HEK293T (cell line): Measurements from ENCODE around the gene GJD3.
"Not testable (repeated sequence)": the region's sequence is repeated elsewhere in the genome, so short reads cannot be mapped to it uniquely, and the experiment has no call there.

Source experiments
- CTCF ChIA-PET: fragments of 350-600 bp; formaldehyde crosslinking; extraction: SDS; loops from one replicate; lab custom pipeline; 2021; ENCODE audit warnings: antibody characterized with exemption, inconsistent platforms; lab: Yijun Ruan, JAX
- POLR2A ChIA-PET: fragments of 350-600 bp; formaldehyde crosslinking; extraction: SDS; loops from one replicate; lab custom pipeline; 2020; ENCODE audit warnings: antibody characterized with exemption, inconsistent platforms; lab: Yijun Ruan, JAX
- DNase-seq: peaks from one replicate; pipeline ENCODE4 v3.0.0; 2012; ENCODE audit warnings: mixed read lengths; ENCODE audit errors: extremely low spot score
- ARNT ChIP-seq: fragments of 450-650 bp; IDR thresholded peaks from 2 replicates; pipeline ENCODE4 v1.6.1; 2017; ENCODE audit warnings: mild to moderate bottlenecking
- BHLHE40 ChIP-seq: fragments of 450-650 bp; IDR thresholded peaks from 2 replicates; pipeline ENCODE4 v1.6.1; 2016; ENCODE audit warnings: mild to moderate bottlenecking, moderate library complexity, borderline replicate concordance
- CTBP1 ChIP-seq: fragments of 450-650 bp; IDR thresholded peaks from 2 replicates; pipeline ENCODE4 v1.6.1; 2016; ENCODE audit warnings: borderline replicate concordance
- ELF4 ChIP-seq: fragments of 450-650 bp; IDR thresholded peaks from 2 replicates; pipeline ENCODE4 v1.6.1; 2017; ENCODE audit warnings: antibody characterized with exemption
- FOXA1 ChIP-seq: fragments of 450-650 bp; IDR thresholded peaks from 2 replicates; pipeline ENCODE4 v1.6.1; 2016; ENCODE audit warnings: mild to moderate bottlenecking
- FOXK2 ChIP-seq: fragments of 450-650 bp; IDR thresholded peaks from 2 replicates; pipeline ENCODE4 v1.6.1; 2016; ENCODE audit warnings: mild to moderate bottlenecking
- FOXM1 ChIP-seq: fragments of 450-650 bp; IDR thresholded peaks from 2 replicates; pipeline ENCODE4 v1.6.1; 2017; ENCODE audit warnings: mild to moderate bottlenecking, borderline replicate concordance
- HDGF ChIP-seq: fragments of 450-650 bp; IDR thresholded peaks from 2 replicates; pipeline ENCODE4 v1.6.1; 2017; ENCODE audit warnings: antibody characterized with exemption, borderline replicate concordance
- L3MBTL2 ChIP-seq: fragments of 450-650 bp; conservative IDR thresholded peaks from 2 replicates; pipeline ENCODE4 v1.6.1; 2016; ENCODE audit warnings: mild to moderate bottlenecking
- LEF1 ChIP-seq: fragments of 450-650 bp; IDR thresholded peaks from 2 replicates; pipeline ENCODE4 v1.6.1; 2017; ENCODE audit warnings: mild to moderate bottlenecking, borderline replicate concordance
- NFRKB ChIP-seq: fragments of 450-650 bp; IDR thresholded peaks from 2 replicates; pipeline ENCODE4 v1.6.1; 2016; ENCODE audit warnings: mild to moderate bottlenecking, moderate library complexity
- SP1 ChIP-seq: fragments of 450-650 bp; IDR thresholded peaks from 2 replicates; pipeline ENCODE4 v1.6.1; 2017
- SUZ12 ChIP-seq: fragments of 450-650 bp; IDR thresholded peaks from 2 replicates; pipeline ENCODE4 v1.6.1; 2016; ENCODE audit warnings: mild to moderate bottlenecking
- TARDBP ChIP-seq: fragments of 450-650 bp; IDR thresholded peaks from 2 replicates; pipeline ENCODE4 v1.6.1; 2016
- ZNF384 ChIP-seq: fragments of 450-650 bp; IDR thresholded peaks from 2 replicates; pipeline ENCODE4 v1.6.1; 2016
- TF ChIP-seq, protein P1 (sequence below): fragments of 450-650 bp; IDR thresholded peaks from 2 replicates; pipeline ENCODE4 v1.6.1; 2016

GJD3 gene

DNA sequence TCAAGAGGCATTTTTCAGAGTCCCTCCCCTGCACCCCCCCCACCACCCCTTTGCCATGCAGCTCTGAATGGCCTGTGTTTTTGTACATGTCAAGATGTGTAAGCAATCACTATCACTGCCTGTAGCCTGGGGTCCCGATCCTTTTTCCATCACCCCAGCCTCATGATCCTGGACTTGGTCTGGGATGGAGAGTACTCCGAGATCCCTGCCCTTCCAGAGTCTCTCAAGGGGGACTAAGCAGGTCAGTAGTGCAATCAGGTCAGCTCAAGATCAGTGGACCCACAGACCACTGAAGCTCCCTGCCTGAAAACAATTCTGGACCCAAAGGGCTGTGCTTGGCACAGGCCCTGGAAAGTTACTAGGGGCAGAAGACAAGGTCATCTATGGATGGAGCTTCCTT is 7.5 kb upstream of the GJD3 start:
- ChIA-PET CTCF (no interaction called here), POLR2A (interaction anchor here (1.4 kb wide), 1 partner anchor 10 kb away, joined by 3 read pairs; no protein-coding TSS in a partner anchor)
- no peak for TF ChIP-seq FOXA1
- TF ChIP-seq ARNT = no peak
- TF ChIP-seq ZNF384 = no peak
- TF ChIP-seq SUZ12 = no peak
- no peak for TF ChIP-seq FOXM1
- TF ChIP-seq LEF1 = no peak
- no peak for TF ChIP-seq TARDBP
- TF ChIP-seq SP1 = no peak
- no peak for TF ChIP-seq NFRKB
- TF ChIP-seq ELF4 = no peak
- no peak for TF ChIP-seq CTBP1
- no peak for DNase-seq

DNA sequence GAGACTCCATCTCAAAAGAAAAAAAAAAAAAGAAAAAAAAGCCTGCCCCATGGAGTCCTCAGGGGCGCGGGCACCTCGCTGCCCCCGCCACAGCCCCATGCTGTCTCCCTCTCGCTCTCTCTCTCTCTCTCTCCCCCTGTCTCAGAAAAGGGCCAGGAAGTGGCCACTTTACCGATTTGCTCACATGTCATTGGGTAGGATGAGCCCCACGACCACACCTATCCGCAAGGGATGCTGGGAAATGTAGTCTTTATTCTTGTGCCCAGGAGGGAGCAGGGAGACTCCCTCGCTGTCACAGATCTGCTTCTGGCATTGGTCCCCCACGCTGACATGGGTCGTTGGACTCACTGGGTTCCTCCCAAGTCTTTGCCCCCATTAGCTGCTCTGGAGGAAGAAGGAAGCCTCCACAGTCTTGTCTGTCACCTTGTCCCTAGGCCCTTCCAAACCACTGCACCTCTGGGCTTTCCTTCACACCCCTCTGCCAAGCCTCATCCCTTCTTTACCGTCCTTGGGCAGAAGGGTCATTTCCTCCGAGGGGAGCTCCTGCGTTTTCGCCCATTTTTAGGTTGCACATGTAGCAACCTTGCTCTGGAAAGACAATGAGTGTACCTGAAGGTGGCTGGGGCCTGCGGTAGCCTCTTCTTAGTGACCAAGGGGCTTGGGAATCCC is 6.9 kb upstream of the GJD3 start:
- no peak for DNase-seq
- TF ChIP-seq FOXM1 (no peak), ELF4 (no peak; the same call in 1 of the 2 replicates), TARDBP (no peak), FOXK2 (no peak), ARNT (no peak), LEF1 (no peak), HDGF (no peak), L3MBTL2 (no peak), FOXA1 (no peak)
- CTCF ChIA-PET = interaction anchor here (0.6 kb wide), 1 partner anchor 104 kb away, joined by 6 read pairs; no protein-coding TSS in a partner anchor
- POLR2A ChIA-PET = interaction anchor here (0.6 to 1.4 kb wide), 2 partner anchors 10 to 172 kb away, joined by 3 read pairs; no protein-coding TSS in a partner anchor

DNA sequence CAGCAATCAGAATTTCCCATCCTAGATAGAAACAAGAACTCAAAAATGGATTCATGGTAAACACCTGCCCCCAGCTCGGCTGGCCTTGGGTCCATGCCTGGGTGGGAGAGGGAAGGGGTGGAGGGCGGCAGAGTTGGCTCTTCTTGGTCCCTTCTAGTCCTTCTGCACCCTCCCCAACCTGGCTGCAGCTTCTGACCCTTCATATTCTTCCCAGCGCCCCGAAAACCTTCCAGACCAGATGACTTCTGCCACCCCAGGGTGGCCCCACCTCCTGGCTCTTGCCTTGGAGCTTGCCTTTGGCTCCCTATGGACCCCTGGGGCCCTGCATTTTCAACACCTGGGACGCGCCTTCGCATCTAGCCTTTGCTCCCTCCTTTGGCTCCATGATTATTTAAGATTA is 5.4 kb upstream of the GJD3 start:
- CTCF ChIA-PET = no interaction called here
- POLR2A ChIA-PET = interaction anchor here (1.3 kb wide), 1 partner anchor 106 kb away, joined by 4 read pairs; no protein-coding TSS in a partner anchor
- TF ChIP-seq NFRKB (no peak), LEF1 (no peak), BHLHE40 (no peak), FOXM1 (no peak), FOXA1 (no peak), ZNF384 (no peak), L3MBTL2 (no peak)
- no peak for DNase-seq

DNA sequence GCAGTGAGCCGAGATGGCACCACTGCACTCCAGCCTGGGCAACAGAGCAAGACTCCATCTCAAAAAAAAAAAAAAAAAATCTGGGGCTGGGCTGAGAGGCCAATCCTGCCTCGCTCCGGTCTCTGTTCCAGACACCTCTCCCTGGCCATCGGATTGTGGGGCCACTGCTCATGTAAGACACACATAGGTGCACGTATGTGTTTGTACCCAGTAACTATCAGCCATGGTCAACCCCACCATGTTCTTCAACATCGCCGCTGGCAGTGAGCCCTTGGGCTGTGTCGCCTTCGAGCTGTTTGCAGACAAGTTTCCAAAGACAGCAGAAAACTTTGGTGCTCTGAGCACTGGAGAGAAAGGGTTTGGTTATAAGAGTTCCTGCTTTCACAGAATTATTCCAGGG is 3.2 kb upstream of the GJD3 start:
- CTCF ChIA-PET, POLR2A ChIA-PET, DNase-seq: not testable (repeated sequence)

DNA sequence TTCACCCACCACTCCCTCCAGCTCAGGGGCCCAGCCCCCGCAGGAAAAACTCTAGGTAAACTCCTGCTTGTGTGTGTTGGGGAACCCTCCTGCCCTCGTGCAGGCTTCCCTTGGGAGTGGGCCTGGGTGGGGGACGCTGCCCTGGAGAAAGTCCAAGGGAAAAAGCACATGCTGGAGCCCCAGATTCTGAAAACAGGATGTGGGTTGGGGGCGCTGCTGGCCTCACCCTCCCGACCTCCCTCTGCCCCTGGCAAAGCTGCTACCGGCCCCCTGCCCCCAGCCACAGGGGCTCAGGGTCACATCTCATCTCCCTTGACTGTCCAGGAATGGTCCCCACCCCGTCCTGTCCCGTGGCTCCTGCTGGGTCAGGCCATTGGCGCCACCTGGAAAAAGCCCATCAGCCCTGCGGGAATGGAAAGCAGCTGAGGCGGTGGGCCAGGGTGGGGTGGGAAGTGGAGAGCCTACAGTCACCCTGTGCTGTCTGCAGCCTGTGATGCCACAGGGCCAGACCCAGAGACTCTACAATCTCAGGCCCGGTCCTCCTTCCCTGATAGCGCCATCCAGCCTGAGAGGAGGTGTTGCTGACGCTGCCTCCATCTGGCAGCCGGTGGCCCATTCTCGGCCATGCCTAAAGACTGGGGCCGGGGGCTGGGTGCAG is 2.5 kb upstream of the GJD3 start:
- ChIA-PET POLR2A (no interaction called here), CTCF (no interaction called here)
- TF ChIP-seq FOXA1 (no peak), FOXM1 (no peak), CTBP1 (no peak), NFRKB (no peak), FOXK2 (no peak), L3MBTL2 (no peak), SUZ12 (no peak), SP1 (no peak), ELF4 (no peak), BHLHE40 (no peak), ARNT (no peak), TARDBP (no peak), HDGF (no peak), ZNF384 (no peak), LEF1 (no peak)
- TF ChIP-seq, protein P1, sequence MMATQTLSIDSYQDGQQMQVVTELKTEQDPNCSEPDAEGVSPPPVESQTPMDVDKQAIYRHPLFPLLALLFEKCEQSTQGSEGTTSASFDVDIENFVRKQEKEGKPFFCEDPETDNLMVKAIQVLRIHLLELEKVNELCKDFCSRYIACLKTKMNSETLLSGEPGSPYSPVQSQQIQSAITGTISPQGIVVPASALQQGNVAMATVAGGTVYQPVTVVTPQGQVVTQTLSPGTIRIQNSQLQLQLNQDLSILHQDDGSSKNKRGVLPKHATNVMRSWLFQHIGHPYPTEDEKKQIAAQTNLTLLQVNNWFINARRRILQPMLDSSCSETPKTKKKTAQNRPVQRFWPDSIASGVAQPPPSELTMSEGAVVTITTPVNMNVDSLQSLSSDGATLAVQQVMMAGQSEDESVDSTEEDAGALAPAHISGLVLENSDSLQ = no peak
- no peak for DNase-seq

DNA sequence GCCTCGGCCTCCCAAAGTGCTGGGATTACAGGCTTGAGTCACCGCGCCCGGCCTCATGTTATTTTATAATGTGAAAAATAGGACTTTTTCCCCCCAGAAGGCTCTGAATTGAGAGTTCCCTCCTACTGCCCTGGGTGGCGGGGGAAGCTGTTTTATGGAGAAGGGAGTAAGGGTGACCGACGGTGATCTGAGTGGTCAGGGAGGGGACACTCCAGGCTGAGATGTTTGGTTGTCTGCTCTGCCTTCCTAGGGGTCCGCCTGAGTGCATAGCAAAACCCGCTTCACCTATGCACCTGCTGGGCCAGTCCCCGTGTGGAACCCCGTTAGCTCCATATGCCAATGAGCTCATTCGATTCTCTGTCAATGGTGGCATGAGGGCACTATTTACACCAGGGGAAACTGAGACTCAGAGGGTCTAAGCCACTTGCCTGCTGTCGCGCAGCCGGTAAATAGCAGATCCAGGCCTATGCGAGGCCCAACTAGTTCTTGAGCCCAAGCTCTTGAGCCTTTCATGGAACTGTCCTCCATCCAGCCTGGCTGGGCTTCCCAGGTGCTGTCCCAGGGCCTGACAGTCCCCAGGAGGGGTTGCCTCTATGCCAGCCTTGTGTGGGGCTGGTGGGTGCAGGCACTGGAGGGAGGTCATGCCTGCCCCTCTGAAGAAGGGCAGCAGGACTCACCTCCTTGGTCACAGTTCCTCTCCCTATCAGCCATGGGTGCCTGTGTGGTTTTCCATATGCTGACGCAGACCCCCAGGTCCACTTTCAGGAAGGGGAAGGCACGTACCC is 1.7 kb upstream of the GJD3 start:
- no peak for DNase-seq
- POLR2A ChIA-PET = interaction anchor here (2.5 kb wide), 1 partner anchor 51 kb away, joined by 10 read pairs; the partner anchor contains the start of gene TOP2A
- CTCF ChIA-PET = interaction anchor here (0.6 kb wide), 1 partner anchor 172 kb away, joined by 4 read pairs; no protein-coding TSS in a partner anchor
- TF ChIP-seq FOXM1 (no peak), TARDBP (no peak), L3MBTL2 (no peak), SP1 (no peak), ZNF384 (no peak), FOXA1 (no peak), ELF4 (no peak), FOXK2 (no peak), ARNT (no peak), LEF1 (no peak)

DNA sequence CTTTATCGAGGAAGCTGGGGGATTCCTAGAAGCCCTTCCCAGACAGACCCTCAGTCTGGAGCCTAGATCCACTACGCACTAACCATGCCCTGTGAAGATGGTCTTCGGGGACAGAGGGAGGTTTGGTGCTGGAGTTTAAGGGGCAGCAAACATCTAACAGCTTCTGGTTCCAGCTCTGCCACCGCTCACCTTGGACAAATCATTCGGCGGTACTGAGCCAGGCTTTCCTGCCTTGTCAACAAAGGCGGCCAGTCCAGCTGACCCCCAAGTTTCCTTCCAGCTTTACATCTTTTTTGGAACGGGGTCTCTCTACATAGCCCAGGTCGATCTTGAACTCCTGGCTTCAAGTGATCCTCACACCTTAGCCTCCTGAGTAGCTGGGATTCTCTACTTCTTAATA is 369 bp upstream of the GJD3 start:
- no peak for DNase-seq
- TF ChIP-seq ELF4 (no peak), SP1 (no peak), TARDBP (no peak), HDGF (no peak), ARNT (no peak), ZNF384 (no peak), SUZ12 (no peak), BHLHE40 (no peak), NFRKB (no peak), CTBP1 (no peak), FOXK2 (no peak), LEF1 (no peak)
- TF ChIP-seq, protein P1 = no peak
- ChIA-PET CTCF (interaction anchor here (0.6 to 2.5 kb wide), 4 partner anchors 17 to 169 kb away, joined by 3 to 8 read pairs (median 4); no protein-coding TSS in a partner anchor), POLR2A (interaction anchor here (0.5 to 2.5 kb wide), 3 partner anchors 16 to 53 kb away, joined by 3 to 10 read pairs (median 3); partner anchors contain the start of gene TOP2A)
